B cell (primary cell): ENCODE results near the gene TCF23.
"Not testable (repeated sequence)": the region's sequence is repeated elsewhere in the genome, so short reads cannot be mapped to it uniquely, and the experiment has no call there.

Experiments used
- CTCF ChIP-seq: fragments of 200-600 bp; IDR thresholded peaks from one replicate; pipeline ENCODE4 v1.8.0; 2022; ENCODE audit warnings: antibody characterized with exemption, mild to moderate bottlenecking
- EZH2 ChIP-seq: IDR thresholded peaks from 2 replicates; pipeline ENCODE4 v1.6.1; 2012; ENCODE audit warnings: borderline replicate concordance, low read depth, mild to moderate bottlenecking, moderate library complexity, low read length; ENCODE audit not compliant: insufficient read depth, poor library complexity, severe bottlenecking

- not testable (repeated sequence) for TF ChIP-seq CTCF, EZH2
Measured at GRCh38 chr2:27175781-27176180, 27.0 kb downstream of the TCF23 start.
